GM18520 (cell line): Measurements from ENCODE around the gene STARD3NL.
"Not testable (repeated sequence)": the region's sequence is repeated elsewhere in the genome, so short reads cannot be mapped to it uniquely, and the experiment has no call there.

Experiments
- ATAC-seq: cut with Tn5 transposase; IDR thresholded peaks from one replicate; pipeline ENCODE4 v1.9.1; 2021; ENCODE audit not compliant: unreplicated experiment

STARD3NL gene

DNA sequence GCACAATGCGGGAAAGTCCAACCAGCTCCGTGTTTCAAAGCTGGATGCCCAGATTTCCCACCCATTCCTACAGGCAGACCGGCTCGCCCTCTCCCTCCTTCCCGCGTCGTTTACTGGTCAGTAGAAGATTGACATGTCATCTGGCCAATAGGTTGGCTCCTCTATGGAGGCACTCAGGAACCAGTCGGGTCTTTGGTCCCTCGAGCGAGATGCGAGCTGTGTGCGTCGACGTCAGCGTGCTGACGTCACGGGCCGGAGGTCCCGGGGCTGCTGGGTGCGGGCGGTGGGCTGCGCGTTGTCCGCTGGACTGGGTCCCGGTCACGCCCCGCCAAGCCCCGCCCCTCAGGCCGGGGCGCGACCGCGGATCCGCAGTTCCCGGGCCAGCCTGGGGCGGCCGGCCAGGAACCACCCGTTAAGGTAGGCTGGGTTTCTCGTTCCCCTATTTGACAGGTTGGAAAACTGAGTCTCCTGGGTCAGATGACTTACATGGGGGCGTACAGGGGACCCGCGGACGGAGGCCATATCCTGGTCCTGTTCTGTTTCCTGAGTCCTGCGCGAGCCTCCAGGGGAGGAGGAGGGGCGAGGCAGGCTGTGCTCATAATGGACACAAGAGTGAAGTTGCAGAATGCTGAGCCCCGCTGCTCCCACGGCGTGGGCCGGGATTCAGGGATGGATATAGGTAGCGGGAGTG is at the start of gene STARD3NL:
Gene STARD3NL, plus strand, starts transcription at position 242 of the 691 bp plus-strand sequence. CDS start 29,260 bp downstream, outside the sequence.
- peak; percentile 99 for ATAC-seq

GRCh38 chr7:38129162-38129561 is 48.9 kb upstream of the STARD3NL start:
- no peak for ATAC-seq

DNA sequence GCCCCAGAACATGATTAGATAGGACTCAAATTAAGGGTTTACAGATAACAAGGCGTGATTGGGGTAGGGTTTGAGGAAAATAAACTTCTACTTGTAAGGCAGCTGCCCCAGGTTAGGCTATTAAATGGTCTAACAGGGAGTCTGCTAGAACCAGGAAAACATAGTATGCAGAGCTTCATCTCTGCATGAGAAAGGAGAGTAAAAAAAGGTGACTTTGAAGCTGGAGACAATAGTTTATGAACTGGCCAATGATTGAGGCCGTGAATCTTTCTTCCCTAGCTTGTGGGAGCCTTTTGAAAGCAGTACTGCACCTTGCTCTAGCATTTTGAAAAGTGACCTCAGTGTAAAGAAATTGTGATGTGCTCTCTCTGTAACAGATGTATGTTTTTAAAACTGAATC is 48.5 kb upstream of the STARD3NL start:
- ATAC-seq = no peak

DNA sequence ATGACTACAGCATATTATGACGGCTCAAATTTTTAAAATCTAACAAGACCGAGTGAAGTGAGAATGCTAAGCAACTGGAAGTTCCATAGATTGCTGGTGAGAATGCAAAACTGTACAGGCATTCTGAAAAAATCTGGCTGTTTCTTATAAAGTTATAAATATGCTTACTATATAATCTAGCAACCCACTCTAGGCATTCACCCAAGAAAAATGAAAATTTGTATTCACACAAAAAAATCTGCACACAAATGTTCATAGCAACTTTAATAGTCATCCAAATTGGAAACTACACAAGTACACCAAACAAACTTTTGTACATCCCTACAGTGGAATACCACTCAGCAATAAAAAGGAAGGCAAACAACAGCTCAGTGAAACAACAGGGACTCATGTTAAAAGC is 39.9 kb upstream of the STARD3NL start:
- ATAC-seq = no peak

- no peak for ATAC-seq
These were observed 36.9 kb upstream of the STARD3NL start for GRCh38 chr7:38141187-38141586.

DNA sequence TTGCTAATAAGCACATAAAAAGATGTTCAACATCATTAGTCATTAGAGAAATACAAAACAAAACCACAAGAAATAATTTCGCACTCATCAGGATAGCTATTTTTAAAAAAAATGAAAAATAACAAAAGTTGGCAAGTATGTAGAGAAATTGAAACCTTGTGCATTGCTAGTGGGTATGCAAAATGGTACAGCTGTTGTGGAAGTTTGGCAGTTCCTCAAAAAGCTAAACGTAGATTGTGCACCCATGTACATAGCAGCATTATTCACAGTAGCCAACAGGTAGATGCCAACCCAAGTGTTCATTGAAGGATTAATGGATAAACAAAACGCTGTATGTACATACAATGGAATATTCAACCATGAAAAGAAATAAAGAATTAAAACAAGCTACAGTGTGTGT is 35.3 kb upstream of the STARD3NL start:
- peak; percentile 67 for ATAC-seq

- no peak for ATAC-seq
These were observed 31.0 kb upstream of the STARD3NL start for GRCh38 chr7:38147005-38147404.

DNA sequence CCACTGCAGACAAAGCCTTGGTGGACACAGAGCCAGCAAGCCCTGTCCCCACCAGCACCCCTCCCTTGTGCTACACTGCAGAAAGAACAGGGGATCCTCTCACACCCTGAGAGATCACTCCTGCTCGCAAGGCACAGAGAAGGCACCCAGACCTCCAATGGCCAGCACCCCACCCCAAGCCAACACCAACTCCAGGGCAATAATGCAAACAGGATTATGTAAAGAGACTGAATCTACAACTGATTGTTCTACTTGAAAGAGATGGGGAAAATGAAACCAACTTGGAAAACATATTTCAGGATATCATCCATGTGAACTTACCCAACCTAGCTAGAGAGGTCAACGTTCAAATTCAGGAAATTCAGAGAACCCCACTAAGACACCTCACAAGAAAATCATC is 26.5 kb upstream of the STARD3NL start:
- no peak for ATAC-seq

DNA sequence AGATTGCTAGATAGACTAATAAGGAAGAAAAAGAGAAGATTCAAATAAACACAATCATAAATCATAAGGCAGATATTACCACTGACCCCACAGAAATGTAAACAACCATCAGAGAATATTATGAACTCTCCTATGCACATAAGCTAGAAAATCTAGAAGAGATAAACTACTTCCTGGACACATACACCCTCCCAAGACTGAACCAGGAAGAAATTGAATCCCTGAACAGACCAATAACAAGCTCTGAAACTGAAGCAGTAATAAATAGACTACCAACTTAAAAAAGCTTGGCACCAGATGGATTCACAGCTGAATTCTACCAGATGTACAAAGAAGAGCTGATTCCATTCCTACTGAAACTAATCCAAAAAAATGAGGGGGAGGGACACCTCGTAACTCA is 24.5 kb upstream of the STARD3NL start:
- no peak for ATAC-seq

DNA sequence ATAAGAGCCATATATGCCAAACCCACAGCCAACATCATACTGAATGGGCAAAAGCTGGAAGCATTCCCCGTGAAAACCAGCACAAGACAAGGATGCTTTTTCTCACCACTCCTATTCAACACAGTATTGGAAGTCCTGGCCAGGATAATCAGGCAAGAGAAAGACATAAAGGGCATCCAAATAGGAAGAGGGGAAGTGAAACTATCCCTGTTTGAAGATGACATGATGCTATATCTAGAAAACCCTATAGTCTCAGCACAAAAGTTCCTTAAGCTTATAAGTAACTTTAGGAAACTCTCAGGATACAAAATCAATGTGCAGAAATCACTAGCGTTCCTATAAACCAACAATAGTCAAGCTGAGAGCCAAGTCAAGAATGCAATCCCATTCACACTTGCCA is 23.8 kb upstream of the STARD3NL start:
- no peak for ATAC-seq

GRCh38 chr7:38160003-38160571 is 18.0 kb upstream of the STARD3NL start:
- no peak for ATAC-seq

DNA sequence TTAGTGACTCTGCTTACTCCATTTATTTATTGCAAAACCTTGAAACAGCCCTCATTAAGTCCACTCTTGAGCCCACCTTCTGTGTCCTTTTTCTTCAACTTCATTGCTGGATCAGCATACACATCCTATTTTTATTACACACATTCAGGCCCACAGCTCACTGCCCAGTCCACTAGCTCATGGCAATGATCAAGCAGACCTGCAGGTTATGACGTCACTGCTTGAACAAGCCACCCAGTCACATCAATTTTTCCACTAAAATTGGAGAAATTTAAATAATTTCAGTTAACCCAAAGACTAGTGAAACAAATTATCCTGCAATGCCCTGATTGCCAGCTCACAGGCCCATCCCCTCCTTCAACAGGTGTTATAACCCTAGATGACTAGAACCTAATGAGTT is 16.0 kb upstream of the STARD3NL start:
- ATAC-seq = no peak

- ATAC-seq = no peak
These were observed 14.4 kb upstream of the STARD3NL start for GRCh38 chr7:38163671-38164070.

- ATAC-seq = no peak
These were observed 9.0 kb upstream of the STARD3NL start for GRCh38 chr7:38168890-38169570.

DNA sequence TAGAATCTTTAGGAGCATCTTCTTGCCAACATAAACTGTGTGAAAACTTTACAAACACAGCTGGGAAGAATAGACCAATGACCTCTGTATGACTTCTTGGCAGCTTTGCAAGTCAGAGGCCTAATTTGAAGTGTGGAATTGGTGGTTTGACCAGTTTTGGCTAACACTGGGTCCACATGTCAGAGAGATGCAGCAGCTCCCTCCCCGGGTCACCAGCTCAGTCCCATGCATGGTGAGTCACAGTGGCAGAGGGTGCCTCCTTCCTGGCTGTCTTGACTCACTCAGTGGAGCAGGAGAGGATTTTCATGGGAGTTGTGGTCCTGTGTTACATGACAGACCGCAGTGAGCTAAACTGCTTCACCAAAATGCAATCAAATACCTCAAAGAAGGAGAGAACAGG is 8.2 kb upstream of the STARD3NL start:
- ATAC-seq = peak; percentile 86

GRCh38 chr7:38171623-38172391 is 6.2 kb upstream of the STARD3NL start:
- ATAC-seq = peak; percentile 36

DNA sequence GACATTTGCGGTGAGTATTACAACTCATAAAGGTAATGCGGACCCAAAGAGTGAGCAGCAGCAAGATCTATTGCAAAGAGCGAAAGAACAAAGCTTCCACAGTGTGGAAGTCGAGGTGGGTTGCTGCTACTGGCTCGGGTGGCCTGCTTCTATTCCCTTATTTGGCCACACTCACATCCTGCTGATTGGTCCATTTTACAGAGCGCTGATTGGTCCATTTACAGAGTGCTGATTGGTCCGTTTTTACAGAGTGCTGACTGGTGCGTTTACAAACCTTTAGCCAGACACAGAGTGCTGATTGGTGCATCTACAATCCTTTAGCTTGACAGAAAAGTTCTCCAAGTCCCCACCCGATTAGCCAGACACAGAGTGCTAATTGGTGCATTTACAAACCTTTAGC is 2.5 kb upstream of the STARD3NL start:
- not testable (repeated sequence) for ATAC-seq

- ATAC-seq = no peak
These were observed 433 bp upstream of the STARD3NL start for GRCh38 chr7:38177621-38178003.

- ATAC-seq = no peak
These were observed 775 bp downstream of the STARD3NL start for GRCh38 chr7:38178695-38179344.

DNA sequence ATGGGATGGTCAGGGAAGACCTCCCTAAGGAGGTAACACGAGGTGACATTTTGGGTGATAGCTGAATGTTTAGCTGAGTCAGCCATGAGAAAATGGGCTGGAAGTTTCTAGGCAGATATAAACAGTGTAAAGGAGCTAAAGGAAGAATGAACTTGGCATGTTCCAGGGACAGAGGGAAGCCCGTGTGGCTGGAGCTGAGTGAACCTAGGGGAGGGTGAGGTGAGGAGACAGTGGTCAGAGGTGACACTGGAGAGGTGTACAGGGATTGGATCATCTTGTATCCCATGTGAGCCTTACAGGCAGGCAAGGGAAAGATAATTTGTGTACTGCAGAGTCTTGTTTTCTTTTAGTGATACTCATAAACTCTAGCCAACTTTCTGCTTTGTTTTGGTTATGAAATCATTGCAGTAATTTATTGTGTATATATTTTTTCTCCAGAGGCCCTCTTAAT is 1.8 kb downstream of the STARD3NL start:
- ATAC-seq = no peak

DNA sequence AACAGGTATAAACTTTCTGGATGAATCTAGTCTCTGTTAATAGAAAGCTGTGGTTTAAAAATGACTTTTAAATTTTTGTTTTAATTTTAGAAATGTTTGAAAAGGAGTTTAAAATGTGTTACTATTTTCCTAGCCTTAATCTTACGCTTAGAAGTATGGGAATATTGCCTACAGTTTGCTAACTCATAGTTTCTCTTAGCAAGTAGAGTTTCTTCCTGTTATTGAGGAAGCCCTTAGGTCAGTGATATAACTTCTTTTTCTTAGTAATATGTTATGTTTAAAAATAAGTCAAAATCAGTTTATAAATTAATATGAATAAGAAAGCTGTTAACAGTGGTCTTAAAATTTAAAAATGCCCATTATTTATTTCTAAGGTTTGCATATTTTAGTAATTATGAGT is 3.1 kb downstream of the STARD3NL start:
- ATAC-seq = no peak
